Kidney glomerular epithelial cell (primary cell): ENCODE measurements around the gene CERK.

Source experiments
- DNase-seq: peaks from one replicate; lab custom pipeline; 2025; lab: John Stamatoyannopoulos, UW

Gene CERK

DNA sequence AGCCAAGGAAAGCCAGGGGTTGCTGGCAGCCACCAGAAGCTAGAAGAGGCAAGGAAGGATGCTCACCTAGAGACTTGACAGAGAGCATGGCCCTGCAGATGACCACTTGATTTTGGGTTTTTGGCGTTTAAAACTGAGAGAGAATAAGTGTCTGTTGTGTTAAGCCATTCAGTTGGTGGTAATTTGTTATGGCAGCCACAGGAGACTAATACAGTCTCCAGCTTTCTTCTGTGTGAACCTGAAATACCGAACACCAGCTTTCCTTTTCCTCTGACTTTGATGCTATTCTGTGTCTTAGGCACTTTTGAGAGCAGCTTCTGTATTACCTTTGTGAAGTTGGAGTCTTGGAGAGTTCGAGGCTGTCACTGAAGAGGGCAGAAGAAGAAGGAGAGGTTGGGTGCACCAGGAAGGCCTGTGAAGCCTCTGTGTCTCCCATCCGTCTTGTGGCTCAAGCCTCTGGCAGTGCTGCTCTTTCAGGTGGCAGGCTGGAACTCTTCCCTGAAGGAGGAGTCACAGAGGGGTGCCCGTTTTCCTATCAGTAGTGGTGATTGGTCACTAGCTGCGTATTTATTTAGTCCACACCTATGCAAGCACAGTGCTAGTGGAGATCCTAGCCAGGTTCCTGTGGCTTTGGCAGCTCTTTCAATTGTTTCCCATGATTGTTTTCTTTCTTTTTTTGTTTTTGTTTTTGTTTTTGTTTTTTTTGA is 26.9 kb upstream of the CERK start:
- no peak for DNase-seq

DNA sequence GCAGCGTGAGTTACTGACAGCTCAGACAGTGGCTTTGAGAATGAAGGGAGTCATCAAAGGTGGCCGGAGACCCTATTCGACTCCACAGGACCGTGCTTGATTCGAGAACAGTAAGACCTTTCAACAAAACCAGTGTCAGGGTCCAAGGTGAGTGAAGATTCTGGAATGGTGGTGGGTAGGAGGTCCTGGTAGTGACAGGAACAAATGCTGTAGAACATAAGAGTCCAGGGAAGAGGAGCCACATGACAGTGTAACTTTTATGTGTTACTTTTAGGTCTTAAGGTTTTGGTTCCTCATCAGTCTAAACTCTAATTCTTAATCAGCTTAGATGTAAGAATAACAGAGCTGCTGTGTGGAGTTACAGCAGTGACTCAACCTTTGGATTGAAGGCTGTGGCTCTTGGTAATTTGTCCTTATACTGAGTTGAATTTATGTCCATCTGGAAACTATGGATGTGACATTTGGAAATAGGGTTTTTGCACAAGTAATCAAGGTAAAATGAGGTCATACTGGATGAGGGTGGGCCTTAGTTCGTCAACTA is 26.2 kb upstream of the CERK start:
- DNase-seq: no peak

DNA sequence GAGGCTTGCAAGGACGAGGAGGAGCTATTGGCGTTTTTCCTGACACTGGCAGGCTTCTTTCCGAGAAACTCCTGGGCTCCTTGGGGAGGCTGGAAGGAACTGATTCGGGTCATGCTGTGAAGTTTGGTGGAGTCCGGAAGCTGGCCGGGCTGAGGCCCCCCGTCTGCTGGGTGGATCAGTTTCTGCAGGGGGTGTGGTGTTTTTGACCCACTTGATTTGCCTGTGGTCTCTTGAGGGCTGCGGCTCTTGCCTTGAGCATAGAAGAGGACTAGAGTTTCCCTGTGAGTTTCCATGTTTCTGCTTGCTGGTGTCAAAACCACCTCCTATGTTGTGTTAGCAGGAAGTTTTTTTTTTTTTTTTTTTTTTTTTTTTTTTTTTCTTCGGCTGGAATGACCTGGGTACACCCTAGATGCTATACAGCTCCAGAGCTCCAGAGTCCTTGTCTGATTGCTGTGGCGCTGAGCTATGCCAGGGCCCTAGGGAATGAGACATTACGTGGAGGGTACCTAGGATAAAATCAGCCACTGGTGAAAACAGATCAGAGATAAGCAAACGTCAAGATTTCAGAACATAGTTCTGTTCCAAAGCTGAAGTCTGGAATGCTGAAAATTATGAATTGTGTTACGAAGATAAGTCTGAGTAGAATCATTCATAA is 25.1 kb upstream of the CERK start:
- DNase-seq: no peak

DNA sequence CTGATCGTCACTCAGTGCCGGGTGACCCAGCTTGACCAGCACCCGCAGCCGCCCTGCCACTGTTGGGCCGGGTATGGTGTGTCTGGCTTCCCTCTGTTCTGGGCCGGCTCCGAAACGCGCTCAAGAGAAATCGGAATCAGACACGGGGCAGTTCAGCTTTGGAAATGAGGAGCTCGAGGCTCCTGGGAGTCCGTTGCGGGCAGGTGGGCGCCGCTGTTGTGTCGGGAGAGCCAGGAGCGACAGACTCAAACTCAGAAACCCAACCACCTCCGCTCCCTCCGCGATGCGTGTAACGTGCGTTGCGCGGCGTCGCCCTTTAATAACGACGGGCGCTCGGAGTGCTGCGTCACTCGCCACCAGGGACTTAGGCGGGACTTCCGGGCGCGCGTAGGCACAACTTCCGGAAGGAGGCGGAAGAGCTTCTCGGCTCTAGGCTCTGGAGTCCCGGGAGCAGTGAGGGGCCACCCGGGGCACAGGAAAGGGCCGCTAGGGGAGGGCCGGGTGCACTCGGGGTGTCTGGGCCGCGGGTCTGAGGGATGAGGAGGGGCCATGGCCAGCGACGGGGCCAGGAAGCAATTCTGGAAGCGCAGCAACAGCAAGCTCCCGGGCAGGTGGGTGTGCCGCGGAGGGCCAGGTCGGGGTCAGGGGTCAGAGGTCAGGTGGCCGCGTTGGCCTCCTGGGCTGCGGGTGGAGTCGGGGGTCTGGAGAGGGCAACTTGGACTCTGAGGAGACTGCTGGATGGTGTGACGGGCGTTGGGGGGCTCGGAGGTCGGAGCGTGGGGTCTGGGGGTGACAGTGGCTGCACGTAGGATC is 24.4 kb upstream of the CERK start, which contains the start of gene TBC1D22A:
TBC1D22A (plus strand) TSS at position 413 of the 813 bp plus-strand sequence; CDS start at position 550, 137 bp downstream.
- peak; percentile 81 for DNase-seq

DNA sequence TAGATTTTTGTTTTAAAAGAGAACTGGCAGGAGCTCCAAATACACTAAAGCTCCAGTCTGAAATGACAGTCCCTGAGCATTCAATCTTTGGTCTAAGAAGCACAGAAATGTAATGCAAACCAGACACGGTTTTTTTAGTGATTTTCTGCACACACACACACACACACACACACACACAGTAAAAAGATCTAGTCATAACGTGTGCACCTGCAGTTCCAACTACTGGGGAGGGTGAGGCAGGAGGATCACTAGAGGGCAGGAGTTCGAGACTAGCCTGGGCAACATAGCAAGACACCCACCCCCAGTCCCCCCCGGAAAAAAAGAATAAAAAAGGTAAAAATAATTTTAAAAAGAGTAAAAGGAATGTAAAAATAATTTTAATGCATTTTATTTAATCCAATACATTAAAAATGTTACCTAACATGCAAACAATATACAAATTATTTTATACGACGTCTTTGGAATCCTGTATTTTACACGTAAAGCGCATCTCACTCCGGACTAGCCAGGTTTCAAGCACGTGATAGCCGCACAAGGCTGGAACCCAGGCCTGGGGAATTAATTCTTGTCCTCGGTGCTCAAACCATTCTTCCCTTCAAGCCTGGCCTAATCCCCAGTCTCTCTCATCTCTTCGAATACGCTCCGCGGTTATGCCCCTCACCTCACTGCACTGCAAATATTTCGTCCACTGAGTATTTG is 23.6 kb upstream of the CERK start:
- DNase-seq: no peak

DNA sequence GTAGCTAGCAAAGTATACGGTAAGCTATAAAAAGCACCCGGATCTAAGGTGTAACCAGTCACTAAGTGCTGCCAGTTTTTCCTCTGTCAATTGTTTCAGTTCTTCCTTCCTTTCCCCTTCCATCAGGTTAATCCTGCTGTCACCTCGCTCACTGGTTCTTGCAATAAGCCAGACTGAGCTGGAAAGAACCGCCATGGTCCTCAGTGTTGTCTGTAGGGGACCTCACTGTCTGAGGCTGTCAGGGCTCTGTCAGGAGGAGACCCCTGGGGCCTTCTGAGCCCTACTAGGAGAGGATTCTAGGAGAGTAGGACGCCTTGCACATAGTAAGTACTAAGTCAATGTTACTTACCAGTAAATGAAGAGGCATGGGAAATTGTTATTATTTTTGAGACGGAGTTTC is 23.0 kb upstream of the CERK start:
- no peak for DNase-seq

DNA sequence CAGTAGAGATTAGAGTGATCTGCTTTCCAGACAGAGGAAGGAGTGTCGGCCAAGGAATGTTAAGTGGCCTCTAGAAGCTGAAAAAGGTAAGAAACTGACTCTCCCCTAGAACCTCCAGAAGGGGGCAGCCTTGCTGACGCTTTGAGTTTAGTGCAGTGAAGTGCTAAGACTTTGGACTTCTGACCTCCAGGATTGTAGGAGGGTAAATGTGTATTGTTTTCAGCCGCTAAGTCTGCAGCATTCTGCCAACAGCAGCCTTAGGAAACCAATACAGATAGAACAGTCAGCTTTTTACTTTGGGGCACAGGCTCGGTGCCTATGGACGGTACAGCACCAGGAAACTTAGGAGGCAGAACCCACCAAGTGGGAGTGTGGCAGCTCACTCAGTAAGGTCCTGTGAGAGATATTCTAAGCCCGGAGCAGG is 20.8 kb upstream of the CERK start:
- DNase-seq: peak; percentile 73

DNA sequence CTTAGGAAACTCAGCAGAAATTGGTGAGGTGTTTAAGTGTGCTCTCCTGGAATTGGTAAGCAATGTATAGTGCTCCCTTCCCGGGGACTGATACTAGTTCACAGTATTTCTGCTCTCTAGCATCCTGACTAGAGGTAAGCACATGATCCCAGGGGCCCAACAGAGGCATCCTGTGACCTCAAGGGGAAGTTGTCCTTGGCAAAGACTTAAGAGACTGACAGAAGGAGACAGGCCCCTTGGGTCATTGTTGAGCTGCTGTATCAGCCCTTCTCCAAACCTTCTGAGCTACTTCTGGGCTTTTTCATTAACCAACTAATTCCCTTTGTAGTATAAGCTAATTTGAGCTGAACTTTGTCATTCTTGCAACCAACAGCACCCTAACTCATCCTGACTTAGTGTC is 20.1 kb upstream of the CERK start:
- no peak for DNase-seq

DNA sequence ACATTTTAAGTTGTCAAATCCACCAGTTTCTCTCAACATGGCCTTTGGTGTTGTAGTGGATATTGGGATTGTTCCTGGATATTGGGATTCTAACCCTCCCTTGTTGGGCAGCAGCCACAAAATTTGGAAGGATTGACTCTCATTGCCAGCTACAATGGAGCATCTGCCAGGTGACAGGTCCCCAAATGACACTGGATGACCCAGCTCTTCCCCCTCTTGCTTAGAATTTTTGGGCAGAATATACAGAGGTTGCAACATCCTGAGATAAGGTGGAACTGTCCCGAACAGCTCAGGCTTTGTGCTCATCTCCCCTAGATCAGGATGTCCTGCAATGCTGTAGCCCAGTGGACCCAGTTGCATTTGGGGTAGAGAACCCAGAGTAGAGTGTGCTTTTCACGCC is 19.1 kb upstream of the CERK start:
- DNase-seq: no peak

DNA sequence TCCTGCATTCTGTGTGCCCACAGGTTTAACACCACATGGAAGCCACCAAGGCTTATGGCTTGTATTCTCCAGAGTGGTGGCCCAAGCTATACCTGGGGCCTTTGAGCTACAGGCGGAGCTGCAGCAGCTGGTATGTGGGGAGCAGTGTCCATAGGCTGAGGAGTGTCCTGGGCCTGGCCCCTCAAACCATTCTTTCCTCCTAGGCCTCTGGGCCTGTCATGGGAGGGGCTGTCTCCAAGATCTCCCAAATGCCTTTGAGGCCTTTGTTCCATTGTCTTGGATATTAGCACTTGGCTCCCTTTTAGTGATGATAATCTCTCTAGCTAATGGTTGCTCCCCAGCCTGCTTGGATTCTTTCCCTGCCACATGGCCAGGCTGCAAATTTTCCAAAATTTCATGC is 18.0 kb upstream of the CERK start:
- no peak for DNase-seq

DNA sequence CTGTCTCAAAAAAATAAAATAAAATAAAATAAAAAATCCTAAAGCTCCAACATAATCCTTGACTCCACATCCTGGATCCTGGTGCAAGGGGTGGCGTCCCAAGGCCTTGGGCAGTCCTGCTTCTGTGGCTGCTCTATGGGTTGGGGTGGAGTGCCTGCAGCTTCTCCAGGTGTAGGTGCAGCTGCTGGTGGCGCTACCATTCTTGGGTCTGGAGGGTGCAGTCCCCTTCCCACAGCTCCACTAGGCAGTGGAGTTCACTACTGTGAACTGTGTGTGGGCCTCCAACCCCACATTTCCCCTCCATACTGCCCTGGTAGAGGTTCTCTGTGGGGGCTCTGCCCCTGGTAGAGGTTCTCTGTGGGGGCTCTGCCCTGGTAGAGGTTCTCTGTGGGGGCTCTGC is 17.5 kb upstream of the CERK start:
- no peak for DNase-seq

DNA sequence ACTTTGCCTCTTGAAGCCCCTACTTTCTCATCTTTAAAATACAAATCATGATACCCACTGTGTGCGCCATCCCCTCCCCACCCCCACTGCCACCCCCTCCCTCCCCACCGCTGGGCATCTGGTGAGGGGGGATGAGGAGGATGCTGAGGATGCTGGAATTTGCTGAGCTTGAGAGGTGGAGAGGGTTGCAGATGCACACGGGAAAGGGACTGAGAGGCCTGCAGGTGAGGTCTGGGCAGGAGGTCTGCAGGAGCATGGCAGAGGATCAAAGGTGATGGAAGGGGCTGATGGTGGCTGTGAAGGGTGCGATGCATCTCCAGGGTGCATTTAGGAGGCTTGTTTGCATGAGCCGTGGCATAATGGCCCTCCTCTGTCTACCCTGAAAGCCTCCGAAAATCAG is 16.8 kb upstream of the CERK start:
- no peak for DNase-seq

DNA sequence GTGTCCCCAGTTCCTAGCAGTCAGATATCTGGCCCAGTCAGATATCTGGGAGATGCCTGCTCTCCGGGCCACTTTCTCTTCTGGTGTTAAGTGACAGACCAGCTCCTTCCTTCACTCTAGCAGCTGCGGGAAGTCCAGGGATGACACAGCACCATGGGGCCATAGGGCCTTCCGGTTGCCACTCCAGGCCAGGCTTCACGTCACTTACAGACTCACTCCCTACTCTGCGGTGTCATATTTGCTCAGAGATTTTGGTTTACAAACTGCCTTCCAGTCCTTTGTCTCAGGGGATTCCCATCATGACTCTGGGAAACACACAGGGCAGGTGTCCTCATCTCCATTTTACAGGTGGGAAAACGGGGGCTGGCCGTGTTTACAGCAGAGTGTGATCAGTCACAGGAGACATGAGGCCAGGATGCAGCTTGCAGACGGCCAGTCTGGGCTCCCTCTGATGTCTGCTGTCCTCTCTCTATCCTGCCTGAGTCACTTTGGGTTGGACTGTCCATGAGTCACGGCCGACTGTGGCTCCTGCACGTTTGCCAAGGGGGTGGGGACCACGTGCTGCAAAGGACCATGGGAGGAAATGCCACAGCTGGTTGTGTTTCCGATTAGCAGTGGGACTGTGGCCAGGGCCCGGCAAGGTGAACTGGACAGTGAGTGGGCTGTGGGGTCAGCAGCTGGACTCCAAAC is 16.2 kb upstream of the CERK start:
- DNase-seq: peak; percentile 95

DNA sequence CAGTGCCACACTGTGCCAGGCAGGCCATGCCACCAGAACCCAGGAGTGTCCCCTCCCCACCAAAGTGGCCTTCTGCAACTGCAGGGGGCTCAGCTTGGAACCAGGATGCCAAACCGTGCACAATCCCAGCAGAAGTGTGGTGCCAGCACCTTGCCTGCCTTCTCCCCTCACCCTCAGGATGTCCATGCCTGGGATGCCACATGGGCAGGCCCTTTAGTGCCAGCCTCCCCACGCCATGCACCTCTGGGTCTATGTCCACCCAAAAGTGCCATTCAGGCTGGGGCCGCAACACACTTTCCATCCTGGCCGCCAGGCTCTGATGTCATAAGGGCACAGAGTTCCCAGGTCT is 15.7 kb upstream of the CERK start:
- no peak for DNase-seq

DNA sequence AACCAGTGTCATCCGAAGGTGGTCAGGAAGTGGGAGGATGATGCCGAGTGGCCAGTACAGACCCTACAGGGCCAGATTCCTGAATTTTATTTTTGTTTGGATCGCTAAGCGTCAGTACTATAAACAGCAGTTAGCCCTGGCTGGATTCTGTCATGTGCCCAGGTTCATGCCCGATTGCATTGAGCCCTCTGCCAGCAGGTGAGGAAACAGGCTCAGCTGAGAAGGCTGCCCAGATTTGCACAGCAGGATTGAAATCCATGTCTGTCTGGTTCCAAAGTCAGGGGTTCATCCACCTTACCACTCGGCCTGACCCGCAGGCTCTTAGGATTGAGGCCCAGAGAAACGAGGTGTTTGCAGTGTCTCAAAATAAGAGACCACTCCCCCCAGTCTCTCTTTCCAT is 15.3 kb upstream of the CERK start:
- no peak for DNase-seq

DNA sequence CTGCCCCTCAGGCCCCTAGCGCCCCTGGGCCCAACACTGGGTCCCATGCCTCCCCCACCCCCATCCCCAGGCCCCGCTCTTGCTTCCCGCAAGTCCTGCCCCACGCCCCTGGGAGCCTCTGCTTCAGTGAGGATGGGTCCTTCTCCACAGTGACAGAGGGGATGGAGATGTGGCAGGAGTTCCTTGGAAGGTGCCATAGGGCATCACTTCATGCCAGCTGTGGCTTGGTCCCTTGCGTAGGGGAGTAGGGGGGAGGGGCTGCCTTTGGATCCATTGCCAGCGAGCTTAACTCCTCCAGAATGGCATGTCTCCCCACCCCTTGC is 14.9 kb upstream of the CERK start:
- no peak for DNase-seq

DNA sequence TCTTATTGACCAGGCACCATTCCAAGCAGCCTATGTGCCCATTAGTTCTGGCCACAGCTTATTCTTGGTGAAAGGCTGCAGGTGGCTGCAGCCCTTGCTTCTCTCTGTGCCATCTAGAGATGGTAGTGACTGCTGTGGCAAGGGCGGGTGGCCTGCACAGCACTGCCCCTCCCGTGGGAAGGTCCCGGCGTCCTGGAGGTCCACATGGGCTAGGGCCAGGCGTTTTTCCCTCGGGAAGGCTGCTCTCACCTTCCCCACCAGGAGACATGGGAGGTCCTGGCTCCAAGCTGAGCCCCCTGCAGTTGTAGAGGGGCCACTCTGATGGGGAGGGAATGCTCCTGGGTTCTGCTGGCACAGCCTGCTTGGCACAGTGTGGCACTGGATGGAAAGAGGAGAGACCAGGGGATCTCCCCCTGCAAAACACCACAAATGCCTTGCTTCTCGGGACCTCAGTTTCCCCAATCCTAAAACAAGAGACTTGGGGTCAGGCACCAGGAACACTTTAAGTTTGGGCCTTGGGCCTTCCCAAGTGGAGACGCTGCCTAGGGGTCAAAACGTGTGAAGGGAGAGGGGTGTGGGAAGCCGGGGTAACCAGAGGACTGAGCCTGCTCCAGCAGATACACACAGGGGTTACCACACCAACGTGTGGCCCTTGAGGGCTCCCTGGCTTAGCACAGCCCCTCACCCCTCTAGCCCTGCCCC is 14.4 kb upstream of the CERK start:
- DNase-seq: no peak

DNA sequence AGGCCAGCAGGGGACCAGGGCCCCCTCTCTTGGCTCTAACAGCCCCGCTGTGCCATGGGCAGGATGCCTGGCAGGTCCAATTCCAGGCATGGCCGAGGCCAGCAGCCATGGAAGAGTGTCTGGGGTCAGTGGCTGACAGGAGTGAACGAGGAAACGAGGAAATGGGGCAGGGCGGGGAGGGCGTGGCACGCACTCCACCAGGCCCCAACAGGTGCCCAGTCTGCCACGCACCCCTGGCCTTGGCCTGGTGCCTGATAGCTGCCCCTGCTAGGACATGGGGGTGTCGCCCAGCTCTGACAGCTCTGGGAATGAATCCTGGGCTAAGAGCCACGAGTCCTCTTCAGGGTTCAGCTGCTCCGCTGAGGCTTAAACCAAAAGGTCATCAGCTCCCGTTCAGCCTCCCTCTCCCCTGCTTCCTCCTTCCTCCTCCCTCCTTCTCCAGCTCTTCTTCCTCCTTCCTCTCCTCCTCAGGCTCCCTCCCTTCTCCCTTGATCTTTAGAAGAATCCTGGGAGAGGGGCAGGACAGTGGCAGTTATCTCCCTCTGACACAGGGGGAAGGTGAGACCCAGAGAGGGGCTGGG is 12.9 kb upstream of the CERK start:
- no peak for DNase-seq

DNA sequence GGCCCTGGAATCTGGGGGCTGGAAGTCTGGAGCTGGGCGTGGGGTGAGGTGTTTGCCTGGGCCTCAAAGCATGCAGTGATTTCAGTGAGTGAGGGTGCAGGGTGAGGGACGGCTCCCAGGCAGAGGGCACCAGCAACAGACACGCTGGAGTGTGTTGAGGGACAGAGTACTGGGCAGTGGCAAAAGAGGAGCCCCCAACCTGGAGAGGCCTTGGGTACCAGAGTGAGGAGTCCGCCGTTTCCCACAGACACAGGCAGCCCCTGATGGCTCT is 12.4 kb upstream of the CERK start:
- DNase-seq: no peak

DNA sequence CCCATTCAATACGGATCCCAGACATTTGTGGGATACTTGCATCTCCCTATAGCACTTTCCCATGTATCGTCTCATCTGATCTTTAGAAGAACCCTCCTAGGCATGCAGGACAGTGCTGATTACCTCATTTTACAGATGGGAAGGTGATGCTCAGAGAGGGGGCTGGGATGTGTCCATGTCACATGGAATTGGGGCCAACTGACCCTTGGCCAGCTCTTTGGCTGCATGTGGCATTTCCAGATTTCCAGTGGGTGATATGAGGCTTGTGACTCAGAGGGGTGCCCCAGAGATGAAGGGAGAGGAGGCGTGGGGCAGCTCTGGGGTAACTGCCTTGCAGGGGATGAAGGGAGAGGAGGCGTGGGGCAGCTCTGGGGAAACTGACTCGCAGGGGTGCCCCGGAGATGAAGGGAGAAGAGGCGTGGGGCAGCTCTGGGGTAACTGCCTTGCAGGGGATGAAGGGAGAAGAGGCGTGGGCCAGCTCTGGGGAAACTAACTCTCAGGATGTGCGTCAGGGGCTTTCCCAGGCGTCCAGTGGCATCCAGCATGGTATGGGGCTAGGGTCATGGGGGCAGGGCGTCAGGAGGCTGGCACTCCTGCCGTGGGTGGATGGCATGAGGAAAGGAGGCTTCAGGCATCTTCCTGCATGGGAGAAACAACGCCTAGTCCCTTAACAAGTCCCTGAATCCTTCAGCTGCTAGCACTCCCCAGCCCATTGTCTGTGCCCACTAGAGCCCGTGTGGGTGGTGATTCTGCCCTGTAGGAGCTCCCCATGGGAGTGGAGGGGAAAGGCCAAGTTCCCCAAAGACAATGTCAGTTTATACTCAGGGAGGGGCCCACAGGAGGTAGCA is 11.9 kb upstream of the CERK start:
- no peak for DNase-seq
